Fibroblast of peridontal ligament (primary cell): ENCODE results near the gene OR51E2.
"Not testable (repeated sequence)": the region's sequence is repeated elsewhere in the genome, so short reads cannot be mapped to it uniquely, and the experiment has no call there.

Experiments used
- DNase-seq: peaks from one replicate; pipeline ENCODE4 v3.0.0-alpha.2; 2010; ENCODE audit errors: extremely low read depth

The OR51E2 gene

GRCh38 chr11:4697585-4697984, at the start of gene OR51E2:
OR51E2 (minus strand) TSS chr11:4697853; CDS start chr11:4682711, 15,142 bp downstream.
- DNase-seq: peak; percentile 52

GRCh38 chr11:4740735-4741134, 43.1 kb upstream of the OR51E2 start:
- DNase-seq: no peak

- no peak for DNase-seq
These were observed 29.5 kb upstream of the OR51E2 start for GRCh38 chr11:4727171-4727570.

GRCh38 chr11:4722616-4723534, 25.2 kb upstream of the OR51E2 start:
- DNase-seq: not testable (repeated sequence)

- DNase-seq: no peak
These were observed 16.6 kb upstream of the OR51E2 start for GRCh38 chr11:4714300-4714699.

- no peak for DNase-seq
These were observed 15.6 kb upstream of the OR51E2 start for GRCh38 chr11:4713241-4713640.

- no peak for DNase-seq
These were observed 7.2 kb upstream of the OR51E2 start for GRCh38 chr11:4704790-4705334.

GRCh38 chr11:4704054-4704789, 6.6 kb upstream of the OR51E2 start, which contains the start of gene MMP26:
MMP26 (plus strand) TSS chr11:4704784.
- DNase-seq: no peak

GRCh38 chr11:4700436-4700820, 2.8 kb upstream of the OR51E2 start:
- no peak for DNase-seq

GRCh38 chr11:4699697-4700435, 2.2 kb upstream of the OR51E2 start:
- no peak for DNase-seq

- DNase-seq: no peak
These were observed 2.2 kb downstream of the OR51E2 start for GRCh38 chr11:4695442-4695841.

- DNase-seq: no peak
These were observed 12.9 kb downstream of the OR51E2 start for GRCh38 chr11:4684631-4685285.

- DNase-seq: peak; percentile 35
These were observed 14.8 kb downstream of the OR51E2 start for GRCh38 chr11:4682623-4683419.

- DNase-seq: no peak
These were observed 17.3 kb downstream of the OR51E2 start for GRCh38 chr11:4680341-4680740.

GRCh38 chr11:4677948-4678347, 19.7 kb downstream of the OR51E2 start:
- DNase-seq: no peak

- no peak for DNase-seq
These were observed 23.9 kb downstream of the OR51E2 start for GRCh38 chr11:4673781-4674180.

GRCh38 chr11:4672470-4672869, 25.2 kb downstream of the OR51E2 start:
- DNase-seq: peak; percentile 52

- DNase-seq: no peak
These were observed 25.9 kb downstream of the OR51E2 start for GRCh38 chr11:4671741-4672140.

- peak; percentile 17 for DNase-seq
These were observed 32.2 kb downstream of the OR51E2 start for GRCh38 chr11:4665424-4665823.

GRCh38 chr11:4664786-4665185, 32.9 kb downstream of the OR51E2 start:
- DNase-seq: no peak
